Measurements from ENCODE around the gene NR4A3.
A peak's percentile ranks its signal among the peaks of the same experiment; 100 is the strongest.
"Not testable (repeated sequence)": the region's sequence is repeated elsewhere in the genome, so short reads cannot be mapped to it uniquely, and the experiment has no call there.

The NR4A3 gene

DNA sequence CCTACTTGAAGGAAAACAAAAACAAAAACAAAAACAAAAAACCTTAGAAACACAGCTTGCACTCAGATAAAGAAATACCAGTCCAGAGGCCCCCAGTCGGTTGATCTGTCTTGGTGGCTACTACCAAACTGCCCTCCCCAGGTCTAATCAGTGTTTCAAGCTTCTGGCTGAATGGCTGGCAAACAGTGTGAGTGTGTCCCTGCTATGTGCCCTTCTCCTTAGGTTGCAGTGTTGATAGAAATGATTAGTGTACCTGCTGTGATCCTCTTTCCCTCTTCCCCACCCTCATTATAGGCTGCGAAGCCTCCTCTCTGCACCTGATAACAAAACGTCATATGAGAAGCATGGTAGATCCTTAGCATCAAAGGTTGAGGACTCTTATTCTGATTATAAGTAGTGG lies 12.8 kb downstream of the NR4A3 start:
- no peak for DNase-seq (ENCODE audit: low spot score)

DNA sequence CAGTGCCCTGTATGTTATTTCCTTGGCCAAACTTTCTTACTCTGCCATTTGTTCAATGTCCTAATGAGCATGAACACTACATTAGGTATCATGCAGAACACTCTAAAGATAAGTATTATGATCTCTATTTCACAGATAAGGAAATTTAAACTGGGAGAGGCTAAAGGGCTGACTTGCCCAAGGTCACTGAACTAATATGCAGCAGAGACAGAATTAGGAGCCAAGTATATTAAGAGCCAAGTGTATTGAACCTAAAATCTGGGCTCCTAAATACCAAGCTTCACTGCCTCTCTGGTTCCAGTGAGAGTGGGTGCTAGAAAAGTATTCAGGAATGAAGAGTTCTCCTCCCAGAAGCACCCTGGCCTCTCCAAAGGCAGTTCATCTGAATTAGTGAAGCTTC lies 13.5 kb downstream of the NR4A3 start:
- no peak for DNase-seq (ENCODE audit: low spot score)

DNA sequence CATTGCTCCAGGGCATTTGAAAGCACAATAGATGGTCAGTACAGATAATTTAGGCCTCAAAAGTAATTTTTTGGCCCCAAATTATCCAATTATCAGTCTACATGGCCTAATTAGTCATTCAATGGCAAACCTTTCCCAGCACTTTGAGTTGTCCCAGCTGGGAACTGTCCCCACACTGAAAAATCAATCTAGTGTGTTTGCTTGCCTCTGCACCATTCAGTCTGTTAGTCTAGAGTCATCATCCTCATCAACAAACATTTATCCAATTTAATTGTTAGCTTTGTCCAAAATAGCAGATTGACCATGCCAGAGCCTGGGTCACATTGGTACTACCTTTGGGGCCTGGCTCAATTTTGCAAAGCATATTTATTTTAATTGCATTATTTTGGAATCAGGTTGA lies 13.9 kb downstream of the NR4A3 start:
- no peak for DNase-seq (ENCODE audit: low spot score)

DNA sequence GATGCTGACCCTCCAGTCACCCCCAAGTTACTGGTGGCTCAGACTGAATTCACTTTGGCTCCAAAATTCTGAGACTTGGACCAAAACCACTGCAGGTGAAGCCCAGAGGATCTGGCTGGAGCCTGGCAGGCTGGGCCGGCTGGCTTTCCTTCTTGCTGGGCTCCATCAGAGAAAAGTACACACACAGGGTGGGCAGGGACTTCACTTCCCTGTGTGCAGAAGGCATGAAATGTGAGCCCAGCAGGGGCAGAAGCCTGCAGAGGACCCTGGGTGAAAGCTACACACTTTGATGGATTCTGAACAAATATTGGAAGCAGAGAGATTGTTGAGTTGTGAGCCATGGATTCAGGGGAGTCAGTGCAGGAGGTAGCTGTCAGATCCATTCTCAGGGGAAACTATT lies 18.4 kb downstream of the NR4A3 start:
- no peak for DNase-seq (ENCODE audit: low spot score)

DNA sequence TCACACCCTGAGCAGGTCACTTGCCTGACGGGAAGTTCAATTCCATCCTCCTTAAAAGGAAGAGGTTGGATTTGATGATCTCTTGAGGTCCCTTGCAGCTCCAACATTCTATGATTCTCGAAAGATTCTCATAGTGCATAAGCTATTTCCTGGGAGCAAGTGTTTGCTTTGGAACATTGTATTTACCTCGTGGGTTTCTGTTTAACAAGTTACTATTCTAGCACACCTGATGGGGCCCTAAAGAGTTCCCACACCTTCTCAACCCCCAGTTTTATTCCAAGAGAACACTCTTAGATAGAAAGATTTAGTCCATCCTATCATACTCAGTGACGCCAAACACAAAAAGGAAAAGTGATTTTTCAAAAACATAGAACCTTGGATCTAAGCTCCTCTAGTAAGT lies 23.4 kb downstream of the NR4A3 start:
- DNase-seq (ENCODE audit: low spot score) = no peak

DNA sequence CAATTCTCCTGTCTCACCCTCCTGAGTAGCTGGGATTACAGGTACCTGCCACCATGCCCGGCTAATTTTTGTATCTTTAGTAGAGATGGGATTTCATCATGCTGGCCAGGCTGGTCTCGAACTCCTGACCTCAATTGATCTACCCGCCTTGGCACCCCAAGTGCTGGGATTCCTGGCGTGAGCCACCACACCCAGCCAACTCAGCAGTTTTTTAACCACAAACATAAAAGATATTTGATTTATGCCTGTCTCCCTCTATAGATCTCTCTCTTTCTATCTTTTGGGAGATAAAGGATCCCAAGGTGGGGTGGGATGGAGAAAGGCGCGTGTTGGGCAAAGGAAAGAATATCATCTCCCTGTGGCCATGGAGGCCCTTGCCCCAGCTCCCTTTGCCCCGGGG lies 26.8 kb downstream of the NR4A3 start:
- DNase-seq (ENCODE audit: low spot score) = no peak

DNA sequence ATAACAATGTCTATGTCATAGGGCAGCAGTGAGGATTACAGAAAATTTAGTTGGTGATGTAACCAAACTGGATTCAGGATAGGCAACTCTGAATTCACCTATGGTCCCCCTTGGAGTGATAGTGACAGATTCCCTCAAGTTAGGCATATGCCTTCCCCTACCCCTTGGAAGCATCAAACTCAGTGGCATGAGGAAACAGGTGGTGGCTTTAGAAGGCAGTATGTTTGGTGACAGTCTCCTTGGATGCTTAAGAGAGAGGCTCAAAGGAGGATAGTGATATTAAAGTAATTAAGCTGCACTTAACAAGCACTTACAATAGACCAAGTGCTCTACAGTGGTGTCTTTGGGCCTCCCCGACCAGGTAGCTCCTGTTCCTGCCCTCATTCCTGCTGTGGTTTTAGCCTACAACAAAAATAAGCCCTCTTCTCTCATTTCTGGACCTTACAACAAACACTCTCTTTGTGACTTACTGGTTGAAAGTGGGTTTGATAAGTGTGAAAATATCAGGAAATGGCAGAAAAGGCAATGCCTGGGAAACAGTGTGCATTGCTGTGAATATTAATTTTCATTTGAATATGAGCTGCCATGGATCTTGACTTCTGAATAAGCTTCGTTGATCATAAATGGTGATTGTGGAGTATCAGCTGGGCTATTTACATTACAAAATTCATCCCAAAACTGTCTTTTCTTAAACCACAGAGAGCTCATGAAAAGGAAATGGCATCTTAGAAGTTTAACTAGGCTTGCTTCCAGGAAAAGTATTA lies 29.2 kb downstream of the NR4A3 start:
- DNase-seq (ENCODE audit: low spot score) = no peak

DNA sequence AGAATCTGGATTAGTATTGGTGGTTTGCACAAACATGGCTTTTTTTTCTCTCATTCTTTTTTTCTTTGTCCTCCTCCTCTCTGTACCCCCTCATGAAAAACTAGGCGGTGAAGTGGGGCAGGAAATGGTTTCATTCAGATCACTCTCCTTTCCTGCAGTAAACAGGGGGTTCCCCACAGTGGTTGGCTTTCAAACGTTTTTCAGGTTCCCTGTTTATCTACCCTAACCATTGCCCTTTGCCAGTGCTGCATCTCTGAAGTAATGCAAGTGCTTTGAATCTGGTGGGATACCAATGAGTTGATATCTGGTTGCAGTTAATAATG lies 29.8 kb downstream of the NR4A3 start:
- no peak for DNase-seq (ENCODE audit: low spot score)

DNA sequence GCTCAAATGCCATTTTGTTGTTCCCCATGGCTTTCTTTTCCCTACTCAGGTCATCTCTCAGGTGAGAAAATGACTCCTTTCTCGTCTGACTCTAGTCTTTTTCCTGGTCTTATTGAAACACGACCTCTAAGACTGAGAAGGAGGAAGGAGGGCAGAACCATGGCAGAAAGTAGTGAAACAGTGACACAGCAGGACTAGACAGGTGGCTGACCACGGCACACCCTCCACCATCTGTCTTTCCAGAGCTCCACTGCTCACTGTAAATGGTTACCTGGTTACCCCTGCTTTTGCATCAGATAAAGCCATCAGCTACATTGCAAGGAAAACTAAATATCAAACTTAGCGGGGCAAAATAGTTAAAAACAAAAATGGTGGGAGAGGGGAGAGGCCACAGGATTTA lies 30.9 kb downstream of the NR4A3 start:
- DNase-seq (ENCODE audit: low spot score) = no peak

DNA sequence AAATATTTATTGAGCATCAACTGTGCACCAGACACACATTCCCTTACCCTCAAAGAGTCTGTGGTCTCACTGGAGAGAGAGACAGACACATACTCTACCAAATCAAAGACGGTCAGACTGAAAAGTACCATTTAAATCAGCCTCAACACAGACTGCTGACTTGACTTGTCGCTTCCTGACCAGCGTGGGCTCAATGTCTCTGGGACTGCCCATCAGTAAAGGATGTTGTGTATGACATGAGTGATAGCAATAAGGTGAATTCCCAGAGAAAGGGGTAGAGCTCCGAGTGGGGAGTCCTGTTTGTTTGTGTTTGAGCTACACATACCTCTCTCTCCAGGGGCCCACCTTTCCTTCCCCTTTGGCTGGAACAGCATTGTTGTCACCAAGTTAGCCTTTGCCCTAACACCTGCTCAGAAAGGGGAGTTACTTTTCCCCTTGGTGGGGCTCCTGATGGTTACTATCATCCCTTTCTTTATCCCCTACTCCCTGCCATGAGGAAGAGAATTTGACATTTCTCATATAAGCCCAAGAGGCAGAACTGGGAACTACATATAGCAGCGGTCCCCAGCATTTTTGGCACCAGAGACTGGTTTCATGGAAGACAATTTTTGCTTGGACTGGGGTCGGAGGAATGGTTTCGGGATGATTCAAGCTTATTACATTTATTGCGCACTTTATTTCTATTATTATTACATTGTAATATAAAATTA lies 33.9 kb downstream of the NR4A3 start:
- no peak for DNase-seq (ENCODE audit: low spot score)

DNA sequence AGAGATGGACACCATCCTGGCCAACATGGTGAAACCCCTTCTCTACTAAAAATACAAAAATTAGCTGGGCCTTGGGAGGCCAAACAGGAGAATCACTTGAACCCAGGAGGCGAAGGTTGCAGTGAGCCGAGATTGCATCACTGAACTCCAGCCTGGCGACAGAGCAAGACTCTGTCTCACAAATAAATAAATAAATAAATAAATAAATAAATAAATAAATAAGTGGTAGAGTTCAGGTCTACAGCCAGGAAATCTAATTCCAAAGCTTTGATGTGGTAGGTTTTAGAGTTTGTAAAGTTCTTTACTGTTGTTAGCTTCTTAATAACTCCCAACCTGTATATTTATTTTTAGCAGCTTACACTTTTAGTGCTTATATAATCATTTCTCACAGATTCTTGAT lies 35.9 kb downstream of the NR4A3 start:
- not testable (repeated sequence) for DNase-seq (ENCODE audit: low spot score)

DNA sequence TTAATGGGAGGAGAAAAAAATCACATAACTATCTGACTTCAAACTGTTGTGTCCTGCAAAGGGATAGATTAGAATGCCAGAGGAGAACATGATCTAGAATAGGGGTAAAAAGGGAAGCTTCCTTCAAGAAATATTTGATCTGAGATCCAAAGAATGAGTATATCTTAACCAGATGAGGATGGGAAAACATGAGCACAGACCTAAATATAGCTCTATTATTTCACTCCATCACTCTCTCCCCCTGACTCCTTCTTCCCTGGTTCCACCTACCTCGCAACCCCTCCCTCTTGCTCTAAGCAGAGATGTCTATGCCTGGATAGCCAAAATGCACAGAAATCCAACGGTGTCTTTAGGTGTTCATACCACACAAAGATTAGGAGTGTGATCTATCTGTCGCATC lies 36.4 kb downstream of the NR4A3 start:
- no peak for DNase-seq (ENCODE audit: low spot score)

DNA sequence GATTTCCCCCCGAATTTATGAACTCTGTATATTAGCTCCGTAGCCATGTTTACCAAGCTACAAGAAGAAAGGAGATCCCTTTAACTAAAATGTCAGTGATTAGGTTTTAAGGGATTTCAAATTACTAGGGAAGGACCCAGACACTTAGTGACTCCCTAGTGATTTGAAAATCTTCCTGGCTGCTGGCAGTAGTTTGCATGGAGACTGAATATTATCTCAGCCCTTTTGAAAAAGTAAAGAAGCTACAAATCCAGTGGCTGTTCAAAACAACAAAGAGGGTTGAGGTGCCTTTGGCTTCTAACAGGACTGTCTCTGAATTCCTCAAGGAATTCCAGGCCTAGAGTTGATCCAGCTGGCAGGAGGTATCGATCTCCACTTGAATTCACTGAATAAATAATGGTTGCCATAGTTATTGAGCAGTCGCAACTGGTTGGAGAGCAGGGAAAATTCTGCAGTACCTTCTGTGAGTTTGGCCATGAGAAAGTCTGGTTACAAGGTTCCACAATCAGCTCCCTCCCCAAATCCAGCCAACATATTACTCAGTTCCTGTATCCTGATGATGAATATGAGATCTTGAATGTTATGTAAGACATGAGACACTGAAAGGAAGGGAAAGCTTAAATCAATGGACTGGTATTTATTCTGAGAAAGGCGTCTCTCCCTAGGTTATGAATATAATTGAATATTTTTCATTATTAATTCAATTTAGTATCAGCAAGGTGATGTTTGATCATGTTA lies 37.7 kb downstream of the NR4A3 start:
- DNase-seq (ENCODE audit: low spot score) = peak; percentile 25

DNA sequence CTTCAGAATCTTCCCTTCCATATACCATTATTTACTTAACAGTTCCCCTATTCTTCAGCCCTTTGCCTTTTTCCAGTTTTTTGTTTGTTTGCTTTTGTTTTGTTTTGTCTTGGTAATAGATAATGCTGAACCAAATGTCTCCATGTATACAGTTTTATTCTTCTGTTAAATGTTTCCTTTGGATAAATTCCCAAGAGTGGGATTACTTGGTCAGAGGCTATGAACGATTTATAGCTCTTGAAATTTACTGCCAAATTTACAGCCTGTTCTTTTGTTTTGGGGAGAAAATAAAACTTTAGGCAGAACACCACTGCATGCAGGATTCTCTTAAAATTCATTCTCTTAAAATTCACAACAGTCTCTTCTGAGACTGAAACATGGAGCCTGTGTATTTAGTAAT lies 38.6 kb downstream of the NR4A3 start:
- DNase-seq (ENCODE audit: low spot score) = no peak

DNA sequence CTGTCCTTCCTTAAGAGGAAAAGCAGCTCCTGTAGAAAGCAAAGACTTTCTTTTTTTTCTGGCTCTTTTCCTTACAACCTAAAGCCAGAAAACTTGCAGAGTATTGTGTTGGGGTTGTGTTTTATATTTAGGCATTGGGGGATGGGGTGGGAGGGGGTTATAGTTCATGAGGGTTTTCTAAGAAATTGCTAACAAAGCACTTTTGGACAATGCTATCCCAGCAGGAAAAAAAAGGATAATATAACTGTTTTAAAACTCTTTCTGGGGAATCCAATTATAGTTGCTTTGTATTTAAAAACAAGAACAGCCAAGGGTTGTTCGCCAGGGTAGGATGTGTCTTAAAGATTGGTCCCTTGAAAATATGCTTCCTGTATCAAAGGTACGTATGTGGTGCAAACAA lies 42.3 kb downstream of the NR4A3 start:
- DNase-seq (ENCODE audit: low spot score) = no peak

DNA sequence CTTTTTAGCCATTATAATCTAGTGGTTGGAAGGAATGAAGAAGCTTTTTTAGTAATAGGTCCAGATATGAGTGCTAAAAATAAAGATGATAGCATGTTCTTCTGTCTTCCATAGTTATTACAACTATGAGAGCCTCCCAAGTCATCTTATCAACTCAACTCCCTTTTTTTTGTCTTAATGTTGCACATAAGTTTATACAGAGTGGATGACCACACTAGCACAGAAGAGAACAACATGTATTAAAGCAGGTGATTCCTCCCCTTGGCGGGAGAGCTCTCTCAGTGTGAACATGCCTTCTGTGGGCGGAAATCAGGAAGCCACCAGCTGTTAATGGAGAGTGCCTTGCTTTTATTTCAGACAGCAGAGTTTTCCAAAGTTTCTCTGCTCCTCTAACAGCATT lies 44.7 kb downstream of the NR4A3 start:
- peak; percentile 42 for DNase-seq (ENCODE audit: low spot score)

DNA sequence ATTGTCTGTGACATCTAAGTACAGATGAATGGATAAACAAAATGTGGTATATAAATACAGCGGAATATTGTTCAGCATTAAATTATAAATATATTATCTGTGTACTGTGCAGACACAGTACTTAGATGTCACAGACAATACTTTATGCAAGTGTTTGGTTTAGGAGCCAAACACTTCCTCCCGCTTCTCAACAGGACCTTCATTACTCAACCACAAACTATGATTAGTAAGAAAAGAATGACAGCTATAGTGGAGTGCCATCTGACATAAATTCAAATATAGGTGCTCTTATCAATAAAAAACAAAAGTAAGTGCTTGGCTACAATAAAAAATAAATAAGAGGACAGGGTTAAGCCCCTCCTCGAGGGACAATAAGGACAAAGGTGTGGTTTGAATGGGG lies 45.9 kb downstream of the NR4A3 start:
- DNase-seq (ENCODE audit: low spot score) = no peak

DNA sequence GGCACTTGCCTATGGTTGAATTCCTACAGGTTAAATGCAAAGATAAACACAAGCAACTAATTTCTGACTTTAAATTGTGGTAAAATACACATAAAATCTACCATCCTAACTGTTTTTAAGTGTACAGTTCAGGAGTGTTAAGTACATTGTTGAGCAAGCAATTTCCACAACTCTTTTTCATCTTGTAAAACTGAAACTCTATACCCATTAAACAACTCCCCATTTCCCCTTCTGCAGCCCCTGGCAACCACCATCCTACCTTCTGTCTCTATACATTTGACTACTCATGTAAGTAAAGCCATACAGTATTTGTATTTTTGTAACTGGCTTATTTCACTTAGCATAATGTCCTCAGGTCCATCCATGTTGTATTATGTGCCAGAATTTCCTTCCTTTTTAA lies 46.3 kb downstream of the NR4A3 start:
- no peak for DNase-seq (ENCODE audit: low spot score)

DNA sequence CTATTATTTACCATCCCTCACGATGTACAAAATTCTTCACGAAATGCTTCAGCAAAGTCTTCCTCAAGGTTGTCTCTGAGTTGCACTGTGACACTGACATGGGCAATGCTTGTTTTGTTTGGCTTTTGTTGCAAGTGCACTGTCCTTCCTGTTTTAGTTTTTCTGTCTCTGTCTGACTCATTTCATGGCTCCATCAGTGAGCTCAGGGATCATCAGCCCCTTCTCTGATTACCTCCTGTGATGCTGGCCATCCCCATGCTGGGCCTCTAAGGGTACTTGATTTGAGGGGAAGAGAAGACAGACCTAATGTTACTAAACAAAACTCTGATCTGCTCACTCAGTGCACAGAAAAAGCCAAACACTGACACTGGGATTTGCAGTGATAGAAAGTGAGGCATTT lies 47.2 kb downstream of the NR4A3 start:
- no peak for DNase-seq (ENCODE audit: low spot score)

DNA sequence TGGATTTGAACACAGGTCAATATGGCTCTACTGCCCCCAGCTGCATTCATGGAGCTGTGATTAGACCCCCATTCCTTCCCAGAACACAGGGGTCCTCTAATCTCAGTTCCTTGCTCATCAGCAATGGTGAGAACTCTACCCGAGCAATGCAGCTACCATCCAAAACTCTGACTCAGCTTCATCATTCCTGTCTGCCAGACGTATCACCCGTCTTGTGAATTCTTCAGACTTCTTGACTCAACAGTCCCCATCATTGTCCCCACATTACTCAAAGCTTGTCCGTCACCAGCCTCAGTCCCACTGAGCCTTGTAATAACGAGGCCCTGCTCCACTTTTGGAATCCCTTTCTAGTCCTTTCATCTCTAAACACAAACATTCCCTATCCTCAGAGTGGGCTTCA lies 48.4 kb downstream of the NR4A3 start:
- no peak for DNase-seq (ENCODE audit: low spot score)

DNA sequence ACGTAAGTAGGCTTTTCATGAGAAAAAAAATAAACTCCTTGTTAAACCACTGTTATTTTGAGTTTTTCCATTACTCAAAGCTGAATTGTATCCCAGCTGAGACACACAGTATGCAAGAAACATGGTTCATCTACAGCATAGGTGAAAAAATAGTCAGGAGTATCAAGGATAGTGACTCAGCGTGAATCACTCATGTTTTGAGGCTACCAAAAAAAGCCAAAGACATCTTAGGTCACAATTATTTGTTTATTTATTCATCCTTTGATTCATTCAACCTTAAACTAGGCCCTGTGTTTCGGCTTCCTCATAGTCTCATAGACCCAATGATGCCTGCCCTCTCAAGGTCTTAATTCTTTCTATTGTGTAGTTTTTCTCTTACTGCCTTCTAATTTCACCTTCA lies 51.8 kb downstream of the NR4A3 start:
- DNase-seq (ENCODE audit: low spot score) = no peak

DNA sequence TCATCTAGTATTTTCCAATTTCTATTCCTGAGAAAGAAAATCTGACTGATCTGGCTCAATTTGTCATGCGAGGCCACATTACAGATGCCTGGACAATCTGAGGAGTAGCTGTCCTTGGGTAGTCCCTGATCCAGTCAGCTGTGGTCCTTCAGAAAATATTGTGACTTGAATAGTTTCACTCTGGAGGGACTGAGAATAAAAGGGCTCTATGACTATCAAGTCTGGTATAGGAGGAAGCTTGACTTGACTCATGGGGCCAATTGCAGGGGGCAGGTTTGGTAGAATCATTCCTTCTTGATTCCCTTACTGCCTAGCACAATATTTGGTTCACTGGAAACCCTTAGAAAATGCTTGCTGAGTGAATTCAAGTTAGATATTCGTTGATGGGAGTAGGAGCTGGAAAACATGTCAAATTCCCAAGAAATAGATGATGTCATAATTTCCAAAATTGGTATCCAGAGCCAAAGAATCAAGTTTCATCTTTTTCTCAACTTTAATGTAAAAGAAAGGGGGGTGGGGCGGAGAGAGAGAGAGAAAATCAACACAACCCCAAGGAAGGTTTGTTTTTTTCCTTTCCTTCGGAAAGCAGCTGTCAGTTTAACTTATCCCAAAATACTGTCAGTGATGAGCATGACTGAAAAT lies 52.4 kb downstream of the NR4A3 start:
- DNase-seq (ENCODE audit: low spot score) = no peak

DNA sequence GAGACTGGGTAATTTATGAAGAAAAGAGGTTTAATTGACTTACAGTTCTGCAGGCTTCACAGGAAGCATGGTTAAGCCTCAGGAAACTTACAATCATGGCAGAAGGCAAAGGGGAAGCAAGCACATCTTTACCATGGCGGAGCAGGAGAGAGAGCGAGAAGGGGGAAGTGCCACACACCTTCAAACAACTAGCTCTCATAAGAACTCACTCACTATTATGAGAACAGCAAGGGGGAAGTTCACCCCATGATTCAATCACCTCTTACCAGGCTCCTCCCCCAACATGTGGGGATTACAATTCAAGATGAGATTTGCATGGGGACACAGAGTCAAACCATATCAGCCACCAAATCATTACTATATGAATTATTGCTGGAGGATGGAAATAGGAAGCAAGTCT lies 54.5 kb downstream of the NR4A3 start:
- DNase-seq (ENCODE audit: low spot score) = no peak
